ENCODE results near the gene CD40LG. TPM values are rescaled to one million over a fixed set of nuclear protein-coding genes. Genes with fewer than 3 reads are reported as not detected.

CD40LG gene
- total RNA-seq (ENCODE audit: low replicate concordance): not detected in 2 replicates

DNA sequence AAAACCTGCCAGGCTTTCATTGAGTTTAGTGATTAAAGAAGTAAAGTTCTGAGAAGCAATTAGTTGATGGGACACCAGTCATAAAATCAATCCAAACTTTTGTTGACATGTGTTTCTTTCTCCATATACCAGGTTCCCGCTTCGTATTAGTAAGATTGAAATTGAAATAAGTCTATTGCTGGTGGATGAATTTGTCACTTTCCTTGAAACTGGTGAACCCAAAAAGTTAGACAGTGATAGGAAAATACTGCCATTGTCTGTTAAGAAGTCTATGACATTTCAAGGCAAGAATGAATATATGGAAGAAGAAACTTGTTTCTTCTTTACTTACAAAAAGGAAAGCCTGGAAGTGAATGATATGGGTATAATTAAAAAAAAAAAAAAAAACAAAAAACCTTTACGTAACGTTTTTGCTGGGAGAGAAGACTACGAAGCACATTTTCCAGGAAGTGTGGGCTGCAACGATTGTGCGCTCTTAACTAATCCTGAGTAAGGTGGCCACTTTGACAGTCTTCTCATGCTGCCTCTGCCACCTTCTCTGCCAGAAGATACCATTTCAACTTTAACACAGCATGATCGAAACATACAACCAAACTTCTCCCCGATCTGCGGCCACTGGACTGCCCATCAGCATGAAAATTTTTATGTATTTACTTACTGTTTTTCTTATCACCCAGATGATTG, at the start of gene CD40LG:
TSS of gene CD40LG (plus strand) at position 482 of the 684 bp plus-strand sequence. CDS start at position 573, 91 bp downstream.
- Histone ChIP-seq H2AFZ (replicated peaks) (no peak within 1 kb of the TSS), H4K20me1 (ENCODE audit: low read depth) (no peaks in the 10 kb centered on the region), H3K9ac (no peak within 1 kb of the TSS), H3K27ac (no peak within 1 kb of the TSS), H3K4me1 (peaks cover 23% of the 10 kb centered on the region), H3K4me2 (no peak within 1 kb of the TSS), H3F3A (ENCODE audit: low read depth) (no peaks in the 10 kb centered on the region), H3K36me3 (no peaks in the 10 kb centered on the region), H3K9me3 (ENCODE audit: low read depth) (peaks cover 4% of the 10 kb centered on the region), H3K79me2 (ENCODE audit: low read depth) (no peaks in the 10 kb centered on the region), H3K4me3 (no peak within 1 kb of the TSS), H3K27me3 (no peaks in the 10 kb centered on the region)
- H3K4me1 Mint-ChIP-seq: peaks cover 6% of the 10 kb centered on the region
- TF ChIP-seq CTCF (IDR thresholded peaks at IDR 0.05) (no peak), EZH2 (IDR thresholded peaks at IDR 0.05) (no peak), EZH2phosphoT487 (IDR thresholded peaks at IDR 0.05) (no peak)
- no peak within 1 kb of the TSS for H3K4me3 Mint-ChIP-seq
- H3K36me3 Mint-ChIP-seq: no peaks in the 10 kb centered on the region
- no peak for DNase-seq (ENCODE audit: low spot score)
- H3K27me3 Mint-ChIP-seq (ENCODE audit: insufficient read depth, low read depth): peaks cover 2% of the 10 kb centered on the region
- H3K9me3 Mint-ChIP-seq: peaks cover 6% of the 10 kb centered on the region
- H3K27ac Mint-ChIP-seq: no peak within 1 kb of the TSS

- H3K27me3 ChIP-seq: no peaks in the 10 kb centered on the region
- peaks cover 3% of the 10 kb centered on the region for H3K9me3 ChIP-seq (ENCODE audit: low read depth)
- no peak overlapping the region for H3K27ac ChIP-seq
- H3K79me2 ChIP-seq (ENCODE audit: low read depth): no peaks in the 10 kb centered on the region
- no peak overlapping the region for H2AFZ ChIP-seq (replicated peaks)
- TF ChIP-seq EZH2phosphoT487 (IDR thresholded peaks at IDR 0.05): no peak
- no peak for TF ChIP-seq EZH2 (IDR thresholded peaks at IDR 0.05)
- no peak for TF ChIP-seq CTCF (IDR thresholded peaks at IDR 0.05)
- no peak overlapping the region for H3K4me2 ChIP-seq
- H3K9ac ChIP-seq: no peak overlapping the region
- no peaks in the 10 kb centered on the region for H3K4me1 ChIP-seq
- H3K4me3 Mint-ChIP-seq: no peak overlapping the region
- H3K27ac Mint-ChIP-seq: no peak overlapping the region
- H3K36me3 ChIP-seq: no peaks in the 10 kb centered on the region
- H3K4me3 ChIP-seq: no peak overlapping the region
- no peaks in the 10 kb centered on the region for H3K36me3 Mint-ChIP-seq
- no peak for DNase-seq (ENCODE audit: low spot score)
- no peaks in the 10 kb centered on the region for H3F3A ChIP-seq (ENCODE audit: low read depth)
- no peaks in the 10 kb centered on the region for H3K4me1 Mint-ChIP-seq
- H3K27me3 Mint-ChIP-seq (ENCODE audit: insufficient read depth, low read depth): peaks cover 2% of the 10 kb centered on the region
- H3K9me3 Mint-ChIP-seq: peaks cover 4% of the 10 kb centered on the region
- H4K20me1 ChIP-seq (ENCODE audit: low read depth): no peaks in the 10 kb centered on the region
Observed at GRCh38 chrX:136598631-136599030, 49.3 kb upstream of the CD40LG start.

GRCh38 chrX:136600059-136600458, 47.9 kb upstream of the CD40LG start:
- no peaks in the 10 kb centered on the region for H4K20me1 ChIP-seq (ENCODE audit: low read depth)
- TF ChIP-seq EZH2phosphoT487 (IDR thresholded peaks at IDR 0.05) (no peak), EZH2 (IDR thresholded peaks at IDR 0.05) (no peak), CTCF (IDR thresholded peaks at IDR 0.05) (no peak)
- Mint-ChIP-seq H3K4me1 (no peaks in the 10 kb centered on the region), H3K4me3 (no peak overlapping the region), H3K27me3 (ENCODE audit: insufficient read depth, low read depth) (peaks cover 2% of the 10 kb centered on the region), H3K9me3 (peaks cover 4% of the 10 kb centered on the region), H3K27ac (no peak overlapping the region), H3K36me3 (no peaks in the 10 kb centered on the region)
- H3K9ac ChIP-seq: no peak overlapping the region
- H3K4me3 ChIP-seq: no peak overlapping the region
- DNase-seq (ENCODE audit: low spot score): no peak
- no peaks in the 10 kb centered on the region for H3K27me3 ChIP-seq
- no peak overlapping the region for H3K27ac ChIP-seq
- H3K4me2 ChIP-seq: no peak overlapping the region
- H3K4me1 ChIP-seq: no peaks in the 10 kb centered on the region
- H3K36me3 ChIP-seq: no peaks in the 10 kb centered on the region
- no peaks in the 10 kb centered on the region for H3K9me3 ChIP-seq (ENCODE audit: low read depth)
- H2AFZ ChIP-seq (replicated peaks): no peak overlapping the region
- no peaks in the 10 kb centered on the region for H3K79me2 ChIP-seq (ENCODE audit: low read depth)
- H3F3A ChIP-seq (ENCODE audit: low read depth): no peaks in the 10 kb centered on the region
